Erythroblast (primary cell): ENCODE results near the gene SENP1.

Experiments
- DNase-seq, 2 experiments: peaks; one replicate each; lab custom pipeline; 2025; lab: John Stamatoyannopoulos, UW
- GATA1 ChIP-seq: IDR thresholded peaks from 2 replicates; pipeline ENCODE4 v1.6.1; 2011; ENCODE audit warnings: low read depth, mild to moderate bottlenecking, control low read depth, low read length, moderate library complexity
- POLR2A ChIP-seq: IDR thresholded peaks from 2 replicates; pipeline ENCODE4 v1.6.1; 2011; ENCODE audit warnings: mild to moderate bottlenecking, low read length

Gene SENP1

DNA sequence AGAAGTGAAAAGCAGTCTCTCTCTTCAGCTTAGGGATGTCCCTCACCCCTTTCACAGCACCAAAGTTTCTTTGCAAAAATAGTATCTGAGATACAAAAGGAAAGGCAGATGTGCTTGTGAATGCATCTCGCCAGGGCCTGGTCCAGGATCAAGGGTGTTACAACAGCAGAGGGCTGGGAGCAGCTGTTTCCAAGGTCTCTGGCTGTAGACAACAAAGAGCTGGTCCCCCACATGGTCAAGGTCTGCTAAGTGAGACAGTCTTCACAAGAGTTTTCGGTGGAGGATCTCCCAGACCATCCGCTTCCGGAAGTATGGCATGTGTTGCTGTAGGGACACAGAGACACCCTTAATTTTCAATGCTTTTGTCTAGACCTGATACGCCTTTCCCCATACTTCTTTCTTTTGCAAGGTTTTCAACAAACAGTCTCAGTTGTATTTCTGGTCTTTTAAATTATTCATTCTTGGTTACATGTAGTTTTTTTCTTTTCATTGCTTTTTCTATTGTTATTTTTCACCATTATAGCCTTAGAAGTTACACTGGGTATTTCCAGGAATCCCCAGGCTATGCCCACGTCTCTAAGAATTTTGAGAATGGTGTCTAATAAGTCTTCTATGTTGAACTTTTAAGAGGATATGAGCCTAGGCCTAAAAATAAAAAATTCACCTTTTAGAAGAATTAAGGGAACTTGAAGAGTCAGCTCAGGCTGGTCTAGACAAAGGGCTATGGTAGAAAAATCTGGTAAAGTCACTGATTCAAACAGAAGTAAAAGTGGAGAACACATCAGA is 60.6 kb downstream of the SENP1 start:
- no peak for DNase-seq
- TF ChIP-seq POLR2A (no peak), GATA1 (no peak)

DNA sequence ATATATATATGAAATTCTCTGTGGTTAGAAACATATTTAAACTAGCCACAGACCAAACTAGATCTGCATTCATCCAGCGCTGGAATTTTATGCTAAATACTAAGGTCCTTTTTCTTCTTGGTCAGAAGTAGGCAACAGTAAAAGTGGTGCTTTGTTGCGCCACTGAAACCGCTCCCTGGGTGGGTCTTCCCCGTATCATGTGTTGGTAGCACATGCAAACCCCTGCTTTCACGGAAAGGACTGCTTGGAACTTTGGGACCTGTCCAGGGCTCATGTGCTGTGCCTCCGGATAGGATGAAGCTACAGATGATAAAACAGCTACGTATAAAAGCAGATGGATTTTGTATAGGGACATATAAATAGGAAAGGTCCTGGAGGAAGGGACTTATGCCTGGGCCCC is 61.5 kb downstream of the SENP1 start:
- no peak for TF ChIP-seq POLR2A
- no peak for TF ChIP-seq GATA1
- DNase-seq, result no peak

DNA sequence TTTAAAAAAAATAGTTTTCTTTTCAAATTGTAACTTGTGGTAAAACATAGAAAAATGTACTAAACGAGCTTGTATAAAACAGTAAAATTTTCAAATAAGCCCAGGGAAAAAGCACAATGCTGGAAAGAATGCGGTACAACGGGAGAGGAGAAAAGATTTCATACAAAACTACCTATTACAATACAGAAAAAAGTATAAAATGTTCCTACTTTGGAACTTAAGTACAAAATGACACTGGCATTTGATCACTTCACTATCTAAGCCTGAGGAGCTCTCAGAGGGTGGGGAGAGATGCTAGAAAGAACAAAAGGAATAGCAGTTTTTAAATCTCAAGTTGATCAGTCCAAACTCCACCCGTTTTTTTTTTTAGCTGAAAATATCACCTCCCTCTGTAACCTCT is 62.1 kb downstream of the SENP1 start:
- no peak for DNase-seq
- TF ChIP-seq POLR2A, result no peak
- TF ChIP-seq GATA1, result no peak

DNA sequence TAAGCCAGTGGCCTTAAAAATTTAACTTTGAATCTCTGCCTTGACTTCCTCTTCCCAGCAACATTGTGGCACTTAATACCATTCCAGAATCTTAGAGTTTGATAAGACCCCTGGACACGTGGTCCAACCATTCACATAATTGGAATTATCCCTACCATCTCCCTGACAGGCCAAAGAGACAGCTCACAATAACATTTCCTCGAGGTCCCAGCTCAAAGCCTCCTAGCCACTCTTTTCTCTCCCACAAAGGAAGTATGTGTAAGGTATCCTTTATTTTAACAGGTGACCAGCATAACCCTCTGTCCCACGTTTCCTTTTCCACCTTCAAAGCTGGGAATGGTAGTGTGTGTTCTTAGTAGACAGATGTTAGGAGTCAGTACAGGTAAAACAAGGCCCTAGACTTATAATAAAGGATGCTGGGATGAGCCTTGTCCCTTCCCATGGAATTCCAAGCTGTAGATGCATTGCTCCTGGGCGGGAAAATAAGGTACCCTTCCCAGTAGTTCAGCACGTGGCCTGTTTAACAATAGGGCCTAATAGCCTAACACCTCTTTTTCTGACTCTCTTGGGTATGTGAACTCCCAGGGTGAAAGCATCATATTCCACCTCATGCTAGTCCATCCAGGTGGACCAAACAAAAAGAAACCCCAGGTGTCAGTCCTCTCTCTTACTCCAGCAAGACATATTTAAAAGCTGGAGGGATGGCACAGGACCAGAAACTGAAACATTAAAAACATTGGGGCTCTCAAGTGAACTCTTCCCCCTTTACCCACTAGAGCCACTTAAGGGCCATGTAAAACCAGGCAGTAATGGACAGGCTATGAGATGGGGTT is 64.1 kb downstream of the SENP1 start:
- TF ChIP-seq GATA1 (no peak), POLR2A (no peak)
- DNase-seq, result no peak

DNA sequence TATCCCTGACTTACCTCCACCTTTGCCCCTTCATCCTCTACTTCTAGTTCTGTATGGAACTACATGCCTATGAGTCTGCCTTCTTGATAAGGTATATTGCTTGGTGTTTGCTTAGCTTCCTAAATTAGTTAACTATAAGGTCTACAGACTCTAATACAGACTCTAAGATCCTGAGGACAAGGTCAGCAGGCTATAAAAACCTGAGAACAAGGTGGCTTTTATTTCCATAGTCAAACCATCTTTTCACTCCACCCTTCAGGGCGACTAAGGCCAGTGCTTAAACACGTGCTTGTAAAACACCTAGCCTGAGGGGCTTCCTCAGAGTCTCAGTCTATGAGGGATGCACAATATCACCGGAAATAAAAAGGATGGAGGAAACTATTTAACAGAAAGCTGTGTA is 65.5 kb downstream of the SENP1 start:
- no peak for TF ChIP-seq POLR2A
- TF ChIP-seq GATA1, result no peak
- no peak for DNase-seq

DNA sequence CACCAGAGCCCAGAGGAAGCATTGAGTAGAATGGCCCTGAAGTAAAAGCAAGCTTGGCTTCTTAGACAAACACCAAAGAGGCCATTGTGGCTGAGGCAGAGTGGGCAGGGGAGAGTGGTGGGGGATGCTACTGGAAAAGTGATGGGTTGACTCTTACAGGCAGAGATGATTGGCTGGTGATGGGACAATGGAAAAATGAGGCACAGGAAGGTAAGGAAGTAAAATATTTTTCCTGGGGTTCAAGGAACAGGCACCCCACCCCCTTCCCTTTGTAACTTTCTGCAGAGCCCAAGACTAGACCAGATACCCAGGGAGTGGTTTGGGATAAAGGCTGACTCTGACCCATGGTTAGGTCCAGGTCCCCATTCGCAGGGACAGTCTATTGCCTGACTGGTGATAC is 66.7 kb downstream of the SENP1 start:
- no peak for DNase-seq
- TF ChIP-seq GATA1, result no peak
- no peak for TF ChIP-seq POLR2A

DNA sequence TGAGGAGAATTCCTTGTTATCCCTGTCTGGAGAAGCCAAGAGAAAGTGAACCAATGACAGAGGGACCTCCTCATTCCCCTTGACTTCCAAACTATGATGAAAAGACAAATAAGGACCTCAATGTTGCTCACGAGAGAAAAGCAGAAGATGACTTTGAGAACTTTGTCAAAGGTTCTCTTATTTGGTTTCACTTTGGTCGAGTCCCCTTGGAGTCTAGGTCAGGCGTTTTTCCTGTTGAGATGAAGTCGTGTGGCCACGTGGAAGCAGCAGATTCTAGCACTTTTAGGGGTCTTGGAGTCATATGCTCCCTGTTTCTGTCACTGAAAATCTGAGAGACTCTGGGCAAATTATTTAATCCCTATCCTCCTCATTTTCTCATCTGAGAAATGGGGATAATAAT is 67.8 kb downstream of the SENP1 start:
- no peak for DNase-seq
- TF ChIP-seq GATA1, result no peak

DNA sequence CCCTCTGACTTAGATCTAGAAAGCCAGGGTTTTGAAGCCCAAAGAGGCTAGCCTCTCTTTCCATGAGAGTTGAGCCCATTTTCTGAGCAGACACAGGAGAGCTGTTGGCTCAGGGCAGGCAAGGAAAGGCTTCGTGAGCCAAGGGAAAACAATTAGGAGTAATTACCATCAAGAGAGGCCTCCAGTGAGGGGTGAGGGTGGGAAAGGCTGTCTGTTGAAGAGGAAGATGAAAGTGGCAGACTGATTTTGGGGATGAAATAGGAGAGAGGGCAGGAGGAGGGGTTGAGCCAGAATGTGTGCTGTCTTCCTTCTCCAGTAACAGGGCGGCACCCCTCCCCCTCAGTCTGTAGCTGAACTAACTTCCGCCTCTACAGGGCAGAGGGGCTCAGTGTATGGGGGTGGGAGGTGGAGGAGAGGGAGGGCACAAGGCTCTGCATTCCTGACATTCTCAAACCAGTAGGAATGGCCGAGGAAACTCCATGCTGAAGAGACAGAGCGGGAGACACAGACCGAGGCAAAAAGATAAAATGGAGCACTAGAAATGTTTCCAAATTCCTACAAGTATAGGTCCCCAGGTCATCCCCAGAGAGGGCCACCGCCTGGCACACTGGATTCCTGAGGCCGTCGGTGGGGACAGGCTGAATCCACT is 68.5 kb downstream of the SENP1 start:
- DNase-seq, result no peak
- TF ChIP-seq POLR2A (no peak), GATA1 (no peak)

DNA sequence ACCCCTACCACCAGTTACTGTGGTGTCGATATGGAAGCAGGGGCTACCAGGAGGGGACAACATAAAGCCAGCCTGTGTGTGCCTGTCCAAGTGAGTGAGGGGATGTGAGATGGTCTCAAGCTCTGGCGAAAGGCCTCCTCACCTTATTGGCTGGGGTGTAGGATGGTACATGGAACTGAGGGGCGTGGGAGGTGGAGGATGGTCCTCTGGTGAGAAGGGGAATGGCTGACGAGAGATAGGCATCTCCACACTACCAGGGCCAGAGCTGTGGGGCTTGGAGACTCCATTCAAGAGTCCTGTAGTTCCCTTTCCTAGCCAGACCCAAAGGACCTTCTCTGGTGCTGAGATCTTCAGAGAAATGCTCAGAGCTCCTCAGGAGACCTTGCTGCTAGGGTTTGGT is 69.1 kb downstream of the SENP1 start:
- DNase-seq, result no peak
- TF ChIP-seq POLR2A (no peak), GATA1 (no peak)

DNA sequence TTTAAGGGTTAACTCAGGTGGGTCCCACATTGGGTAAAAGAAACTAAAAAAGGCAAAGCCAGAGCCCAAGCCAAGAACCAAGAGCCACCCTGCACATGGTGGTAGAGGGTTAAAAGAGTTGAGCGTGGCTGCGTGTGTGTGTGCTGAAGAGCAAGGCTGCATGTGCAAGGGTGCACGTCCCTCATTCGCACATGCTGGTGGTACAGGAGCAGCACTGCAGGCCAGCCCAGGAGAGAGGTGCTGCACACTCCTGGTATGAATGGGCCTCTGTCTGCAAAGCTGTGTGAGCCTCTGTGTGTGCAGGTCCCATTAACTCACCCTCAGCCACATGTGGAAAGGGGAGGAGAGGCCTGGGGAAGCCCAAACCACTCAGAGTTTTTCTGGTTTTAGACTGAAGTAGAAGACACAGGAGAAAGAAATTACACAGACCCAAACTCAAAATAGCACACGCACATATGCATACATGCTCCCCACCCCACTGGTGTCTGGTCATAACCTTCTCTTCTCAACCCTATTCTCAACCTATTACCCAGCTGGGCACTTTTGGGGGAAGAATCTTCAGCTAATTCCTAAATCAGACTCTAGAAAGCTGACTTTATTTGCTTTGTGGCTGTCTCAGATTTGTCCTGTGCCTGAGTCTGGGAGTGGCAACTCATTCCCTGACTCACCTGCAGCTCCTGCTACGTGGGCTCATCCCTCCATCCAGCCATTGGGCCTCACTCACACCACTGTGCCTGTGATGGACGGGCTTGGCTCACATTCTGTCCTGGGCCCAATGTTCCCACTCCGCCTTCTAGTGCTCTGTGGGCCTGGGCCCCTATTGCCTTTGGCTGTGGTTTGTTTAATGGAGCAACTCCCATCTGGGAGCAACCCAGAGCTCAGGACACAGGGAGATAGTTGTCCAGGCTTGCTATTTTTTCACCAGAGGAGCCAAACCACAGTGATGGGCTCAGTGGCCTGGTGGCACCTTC is 70.8 kb downstream of the SENP1 start:
- TF ChIP-seq GATA1, result no peak
- no peak for TF ChIP-seq POLR2A
- no peak for DNase-seq

DNA sequence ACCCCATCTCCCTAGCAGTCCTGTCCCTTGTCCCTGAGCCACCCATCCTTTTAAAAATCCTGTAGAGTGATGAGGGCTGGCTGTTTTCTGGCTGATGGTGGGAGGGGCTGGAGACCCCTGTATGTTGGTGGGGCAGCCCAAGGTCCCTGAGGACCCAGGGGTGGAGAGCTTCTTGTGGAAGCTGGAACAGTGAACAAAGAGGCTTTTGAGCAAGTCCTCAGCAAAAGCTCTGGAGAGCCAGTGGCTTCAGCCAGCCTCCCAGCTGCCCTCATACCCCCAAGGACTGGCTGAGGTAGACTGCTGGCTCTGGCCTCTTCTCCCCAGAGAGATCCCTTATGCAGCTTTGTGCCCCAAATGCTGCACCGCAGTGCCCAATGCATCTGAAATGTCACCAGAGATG is 72.4 kb downstream of the SENP1 start:
- TF ChIP-seq POLR2A (no peak), GATA1 (no peak)
- no peak for DNase-seq

DNA sequence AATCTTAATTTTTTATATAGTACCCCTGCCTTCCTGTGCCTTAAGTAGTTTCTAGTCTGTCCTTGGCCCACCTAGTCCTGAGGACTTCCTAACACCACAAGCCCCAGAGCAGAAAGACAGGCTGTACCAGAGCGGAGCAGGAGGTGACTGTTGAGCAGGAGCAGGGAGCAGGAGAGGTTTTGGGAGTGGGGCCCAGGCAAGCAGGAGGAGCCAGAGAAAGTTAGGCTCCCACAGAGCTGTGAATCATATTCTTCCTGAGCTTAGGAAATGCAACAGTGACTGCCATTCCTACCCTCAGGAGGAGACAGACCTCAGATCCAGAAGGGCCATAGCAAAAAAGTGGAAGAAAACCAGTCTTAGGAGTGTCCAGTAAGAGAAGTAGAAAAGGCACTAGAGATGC is 73.3 kb downstream of the SENP1 start:
- TF ChIP-seq POLR2A (no peak), GATA1 (no peak)
- DNase-seq, result no peak
